ENCODE measurements around the gene CH25H. TPM values are rescaled to one million over a fixed set of nuclear protein-coding genes. Genes with fewer than 3 reads are reported as not detected.
"Not testable (repeated sequence)": the region's sequence is repeated elsewhere in the genome, so short reads cannot be mapped to it uniquely, and the experiment has no call there.

CH25H gene
- total and polyA plus RNA-seq, 10 of the 15 experiments (the other 5 are each of a cell fraction or from before 2014, with no cell fraction given) = not detected

- TF ChIP-seq USF1 (IDR thresholded peaks at IDR 0.05; ENCODE audit: borderline replicate concordance, extremely low read length, insufficient read depth, low read depth, low read length) (no peak), SIX5 (IDR thresholded peaks at IDR 0.05; ENCODE audit: low read depth, low read length, severe bottlenecking) (no peak), BHLHE40 (IDR thresholded peaks at IDR 0.05; ENCODE audit: borderline replicate concordance in 1 of 2, low read depth in 2 of 2, low read length in 1 of 2) (no peak), ATF3 (IDR thresholded peaks at IDR 0.05; ENCODE audit: borderline replicate concordance, extremely low read depth, low read depth, low read length) (no peak), NFXL1 (IDR thresholded peaks at IDR 0.05; ENCODE audit: borderline replicate concordance) (no peak), REST (IDR thresholded peaks at IDR 0.05; ENCODE audit: low read depth, low read length) (no peak), NBN (IDR thresholded peaks at IDR 0.05) (no peak), STAT3 (IDR thresholded peaks at IDR 0.05; ENCODE audit: low read depth, low read length) (no peak)
Measured at GRCh38 chr10:89197473-89197872, 9.6 kb downstream of the CH25H start (continued).

GRCh38 chr10:89191301-89191700, 15.8 kb downstream of the CH25H start:
- RAD21 ChIA-PET (ENCODE audit: unreplicated experiment); in situ Hi-C loops (cut with MboI); H3K4me1 ChIP-seq (ENCODE audit: control insufficient read depth, insufficient read depth, low read length); H3K4me2 ChIP-seq (ENCODE audit: control insufficient read depth, insufficient read depth); ATAC-seq; H3K9me3 ChIP-seq (replicated peaks; ENCODE audit: control insufficient read depth, insufficient read depth, low read length); H4K20me1 ChIP-seq (ENCODE audit: control insufficient read depth, insufficient read depth); H3K4me3 ChIP-seq; BruUV-seq (replicated peaks); H2AFZ ChIP-seq (ENCODE audit: control insufficient read depth, low read depth, low read length); FAIRE-seq; H3K79me2 ChIP-seq (ENCODE audit: control insufficient read depth, insufficient read depth, low read length); DNase-seq (ENCODE audit: low read depth, low spot score); H3K27me3 ChIP-seq (replicated peaks in 1 of 2; ENCODE audit: control insufficient read depth in 2 of 2, insufficient read depth in 2 of 2, low read length in 1 of 2); POLR2A ChIA-PET; intact Hi-C loops (cut with micrococcal nuclease; ENCODE audit: unreplicated experiment); H3K27ac ChIP-seq (ENCODE audit: control insufficient read depth, insufficient read depth); H3K9ac ChIP-seq (ENCODE audit: control insufficient read depth, insufficient read depth, low read length); H3K36me3 ChIP-seq (ENCODE audit: control insufficient read depth in 2 of 2, insufficient read depth in 2 of 2, low read length in 1 of 2): not testable (repeated sequence)
- WGBS (ENCODE audit: insufficient coverage, insufficient replicate concordance, low lambda C conversion rate, missing lambda C conversion rate) = 97% methylated on average over 3 of the region's 3 CpGs
- ChIA-PET SMC1A (ENCODE audit: uncharacterized antibody, unreplicated experiment) (interaction anchor here (0.9 to 1.5 kb wide), 3 partner anchors 16 to 162 kb away, joined by 3 to 4 read pairs (median 4); no protein-coding TSS in a partner anchor), CTCF (interaction anchor here (0.8 to 1.2 kb wide), 2 partner anchors 15 to 204 kb away, joined by 3 to 4 read pairs; no protein-coding TSS in a partner anchor)
